ENCODE data around the gene TSR3.

Gene TSR3

GRCh38 chr16:1380195-1380594 lies 28.5 kb upstream of the TSR3 start:
- Histone ChIP-seq H3K27ac (peak overlapping the region in 1 of 11 experiments; percentile 99; a peak in 1 of 22 replicates), H4K20me1 (peaks cover 38 to 62% (median 45%) of the 10 kb centered on the region in 11 experiments; a peak in 21 of 22 replicates), H3K9ac (0 out of 22 replicates have a peak overlapping the region, but pooled peaks of 1 of the 11 experiments have one; percentile 11), H3K27me3 (no peaks in the 10 kb centered on the region), H3K9me3 (replicated peaks in 1 of 11) (no peaks in the 10 kb centered on the region), H3K4me1 (peaks cover 15 to 28% (median 24%) of the 10 kb centered on the region in 10 experiments), H3K4me3 (no peak overlapping the region), H3K36me3 (peaks cover 28 to 73% (median 56%) of the 10 kb centered on the region in 11 experiments), H3K4me2 (peak overlapping the region in 8 of 11 experiments; percentile 46 to 100 (median 68); a peak in 9 of 22 replicates)
- no peak for TF ChIP-seq Cebpa-rat (IDR thresholded peaks at IDR 0.05)

- TF ChIP-seq Cebpa-rat (IDR thresholded peaks at IDR 0.05), result no peak
- Histone ChIP-seq H3K4me3 (peak overlapping the region; percentile 54 to 79 (median 71)), H3K9ac (peak overlapping the region; percentile 76 to 99 (median 94)), H3K4me1 (peaks cover 15 to 28% (median 24%) of the 10 kb centered on the region in 10 experiments), H3K9me3 (replicated peaks in 1 of 11) (no peaks in the 10 kb centered on the region), H4K20me1 (peaks cover 43 to 63% (median 50%) of the 10 kb centered on the region in 11 experiments; a peak in 21 of 22 replicates), H3K27me3 (no peaks in the 10 kb centered on the region), H3K27ac (peak overlapping the region; percentile 65 to 99 (median 97); a peak in 21 of 22 replicates), H3K36me3 (peaks cover 26 to 73% (median 54%) of the 10 kb centered on the region in 11 experiments), H3K4me2 (peak overlapping the region; percentile 89 to 100 (median 97))
These were observed 27.8 kb upstream of the TSR3 start for GRCh38 chr16:1379304-1380076.

GRCh38 chr16:1378804-1379303 lies 27.2 kb upstream of the TSR3 start:
- H3K4me1 ChIP-seq, result peaks cover 15 to 28% (median 24%) of the 10 kb centered on the region in 10 experiments

GRCh38 chr16:1378087-1378803 lies 26.6 kb upstream of the TSR3 start:
- Histone ChIP-seq H3K9ac (peak overlapping the region; percentile 76 to 99 (median 94); a peak in 21 of 22 replicates), H3K27me3 (no peaks in the 10 kb centered on the region), H3K9me3 (replicated peaks in 1 of 11) (no peaks in the 10 kb centered on the region), H3K4me3 (peak overlapping the region; percentile 54 to 79 (median 71)), H3K27ac (peak overlapping the region in 9 of 11 experiments; percentile 91 to 99 (median 98); a peak in 18 of 22 replicates), H3K4me2 (peak overlapping the region; percentile 89 to 100 (median 97)), H4K20me1 (peaks cover 43 to 61% (median 55%) of the 10 kb centered on the region in 11 experiments; a peak in 21 of 22 replicates), H3K4me1 (peaks cover 15 to 28% (median 24%) of the 10 kb centered on the region in 10 experiments), H3K36me3 (peaks cover 22 to 69% (median 49%) of the 10 kb centered on the region in 11 experiments)
- TF ChIP-seq Cebpa-rat (IDR thresholded peaks at IDR 0.05), result no peak

More at GRCh38 chr16:1378804-1379303, 27.2 kb upstream of the TSR3 start:
- Histone ChIP-seq H3K27me3 (no peaks in the 10 kb centered on the region), H3K4me2 (peak overlapping the region; percentile 89 to 100 (median 97)), H3K27ac (peak overlapping the region; percentile 65 to 99 (median 97); a peak in 21 of 22 replicates), H3K4me3 (peak overlapping the region; percentile 54 to 79 (median 71)), H3K9ac (peak overlapping the region; percentile 76 to 99 (median 94)), H3K9me3 (replicated peaks in 1 of 11) (no peaks in the 10 kb centered on the region), H3K36me3 (peaks cover 26 to 75% (median 55%) of the 10 kb centered on the region in 11 experiments), H4K20me1 (peaks cover 43 to 67% (median 55%) of the 10 kb centered on the region in 11 experiments; a peak in 21 of 22 replicates)
- TF ChIP-seq Cebpa-rat (IDR thresholded peaks at IDR 0.05), result no peak

GRCh38 chr16:1377406-1378010 lies 25.8 kb upstream of the TSR3 start:
- peak overlapping the region in 10 of 11 experiments; percentile 89 to 100 (median 96); a peak in 17 of 22 replicates for H3K4me2 ChIP-seq
- peaks cover 20 to 62% (median 42%) of the 10 kb centered on the region in 11 experiments for H3K36me3 ChIP-seq
- no peak for TF ChIP-seq Cebpa-rat (IDR thresholded peaks at IDR 0.05)
- peak overlapping the region in 1 of 10 experiments; percentile 71; a peak in 1 of 20 replicates for H3K4me3 ChIP-seq
- H3K9ac ChIP-seq, result peak overlapping the region in 5 of 11 experiments; percentile 94 to 99 (median 96); a peak in 8 of 22 replicates
- peaks cover 15 to 28% (median 24%) of the 10 kb centered on the region in 10 experiments for H3K4me1 ChIP-seq
- peak overlapping the region in 5 of 11 experiments; percentile 97 to 99 (median 99); a peak in 5 of 22 replicates for H3K27ac ChIP-seq
- H3K27me3 ChIP-seq, result no peaks in the 10 kb centered on the region
- no peaks in the 10 kb centered on the region for H3K9me3 ChIP-seq (replicated peaks in 1 of 11)
- H4K20me1 ChIP-seq, result peaks cover 43 to 63% (median 55%) of the 10 kb centered on the region in 11 experiments; a peak in 21 of 22 replicates

- Histone ChIP-seq H3K9ac (0 out of 22 replicates have a peak overlapping the region, but pooled peaks of 1 of the 11 experiments have one; percentile 14), H4K20me1 (peaks cover 43 to 77% (median 64%) of the 10 kb centered on the region in 11 experiments; a peak in 21 of 22 replicates), H3K4me1 (peaks cover 15 to 28% (median 23%) of the 10 kb centered on the region in 10 experiments), H3K27me3 (no peaks in the 10 kb centered on the region), H3K27ac (peak overlapping the region in 1 of 11 experiments; percentile 5; a peak in 1 of 22 replicates), H3K4me3 (no peak overlapping the region), H3K36me3 (peaks cover 12 to 61% (median 36%) of the 10 kb centered on the region in 11 experiments; a peak in 21 of 22 replicates), H3K9me3 (replicated peaks in 1 of 11) (no peaks in the 10 kb centered on the region), H3K4me2 (no peak overlapping the region)
- no peak for TF ChIP-seq Cebpa-rat (IDR thresholded peaks at IDR 0.05)
These were observed 24.2 kb upstream of the TSR3 start for GRCh38 chr16:1375741-1376410.

GRCh38 chr16:1375298-1375640 lies 23.6 kb upstream of the TSR3 start:
- H3K4me3 ChIP-seq, result no peak overlapping the region
- peaks cover 12 to 61% (median 42%) of the 10 kb centered on the region in 11 experiments; a peak in 21 of 22 replicates for H3K36me3 ChIP-seq
- no peak for TF ChIP-seq Cebpa-rat (IDR thresholded peaks at IDR 0.05)
- no peaks in the 10 kb centered on the region for H3K9me3 ChIP-seq (replicated peaks in 1 of 11)
- no peak overlapping the region; a peak in 1 of 22 replicates for H3K27ac ChIP-seq
- H3K4me1 ChIP-seq, result peaks cover 15 to 28% (median 23%) of the 10 kb centered on the region in 10 experiments
- H3K27me3 ChIP-seq, result no peaks in the 10 kb centered on the region
- no peak overlapping the region for H3K4me2 ChIP-seq
- peaks cover 43 to 80% (median 66%) of the 10 kb centered on the region in 11 experiments; a peak in 21 of 22 replicates for H4K20me1 ChIP-seq
- no peak overlapping the region; a peak in 1 of 22 replicates for H3K9ac ChIP-seq

Measured in BLaER1 treated with 17β-estradiol and CSF1 and Interleukin-3, amounts not matched to agents 10 nM and 100 nM (cell line).